ENCODE results near the gene PRAMEF20. TPM values are rescaled to one million over a fixed set of nuclear protein-coding genes. Genes with fewer than 3 reads are reported as not detected.

The PRAMEF20 gene
- not detected in 2 replicates for total RNA-seq

GRCh38 chr1:13410150-13410549, at the start of gene PRAMEF20:
Gene PRAMEF20, plus strand, starts transcription at chr1:13410450. Its CDS starts 5,905 bp downstream, at chr1:13416355.

DNA sequence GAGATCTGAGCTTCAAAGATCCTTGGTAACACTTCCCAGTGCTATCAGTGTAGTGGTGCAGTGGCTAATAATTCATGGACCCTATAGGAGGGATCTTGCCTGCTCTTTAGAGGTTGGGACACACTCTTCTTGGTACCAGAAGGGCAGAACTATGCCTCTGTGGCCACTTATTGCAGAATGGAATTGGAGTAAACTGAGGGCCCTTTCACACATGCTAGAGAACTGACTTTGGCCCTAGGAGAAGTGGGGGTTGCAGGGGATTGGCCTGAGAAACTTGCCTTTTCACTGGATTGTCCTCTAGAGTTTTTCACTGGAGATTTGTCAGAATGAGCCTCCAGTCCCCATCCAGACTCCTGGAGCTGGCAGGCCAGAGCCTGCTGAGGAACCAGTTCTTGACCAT, 20.9 kb upstream of the PRAMEF20 start, which contains the start of gene PRAMEF17:
PRAMEF17 (plus strand) TSS at position 301 of the 400 bp plus-strand sequence; CDS start at position 327, 26 bp downstream.

Other genes starting within 250 kb of the PRAMEF20 start
- gene HNRNPCL4, start 244.8 kb upstream of the PRAMEF20 start, total RNA-seq: not detected in 2 replicates
- gene PRAMEF9, start 238.6 kb upstream of the PRAMEF20 start, total RNA-seq: not detected in 2 replicates
- gene PRAMEF13, start 209.0 kb upstream of the PRAMEF20 start, total RNA-seq: not detected in 2 replicates
- not detected in 2 replicates for gene PRAMEF18, start 184.3 kb upstream of the PRAMEF20 start, total RNA-seq
- gene PRAMEF5, start 156.3 kb upstream of the PRAMEF20 start, total RNA-seq: not detected in 2 replicates
- not detected in 2 replicates for gene PRAMEF8, start 125.3 kb upstream of the PRAMEF20 start, total RNA-seq
- gene PRAMEF33, start 106.9 kb upstream of the PRAMEF20 start, total RNA-seq: not detected in 2 replicates
- not detected in 2 replicates for gene PRAMEF15, start 94.9 kb upstream of the PRAMEF20 start, total RNA-seq
- not detected in 2 replicates for gene PRAMEF14, start 63.3 kb upstream of the PRAMEF20 start, total RNA-seq
- not detected in 2 replicates for gene PRAMEF19, start 38.5 kb upstream of the PRAMEF20 start, total RNA-seq
- not detected in 2 replicates for gene PRAMEF17, start 20.8 kb upstream of the PRAMEF20 start, total RNA-seq
- gene LRRC38, start 103.6 kb downstream of the PRAMEF20 start, total RNA-seq: not detected in 2 replicates
- gene PDPN, start 173.4 kb downstream of the PRAMEF20 start, total RNA-seq: 3.8 and 11.1 TPM in 2 replicates

All from tracheal epithelial cell (primary cell).